WTC11 (cell line): ENCODE results near the gene FGF1. TPM values are rescaled to one million over a fixed set of nuclear protein-coding genes. Genes with fewer than 3 reads are reported as not detected.

Experiments
- ATAC-seq: fragments of 200-7000 bp; cut with Tn5 transposase; 2 replicates; pipeline ENCODE4 v1.10.0; 2021; ENCODE audit warnings: mild to moderate bottlenecking, moderate library complexity
- CTCF ChIA-PET: fragments of 300-600 bp; sonication (Branson Sonifier 250); formaldehyde crosslinking; loops from one replicate; lab custom pipeline; 2021; ENCODE audit warnings: antibody characterized with exemption; lab: Charles Lee
- POLR2A ChIA-PET: fragments of 350-600 bp; sonication (Branson Sonifier 250); formaldehyde crosslinking; loops from one replicate; lab custom pipeline; 2021; ENCODE audit warnings: antibody characterized with exemption; lab: Charles Lee
- DNase-seq: peaks from one replicate; pipeline ENCODE4 v3.0.0; 2021; ENCODE audit warnings: low spot score
- H3K27ac Mint-ChIP-seq: 2 replicates; pipeline ENCODE4 v1.8.0; 2021; ENCODE audit warnings: mixed read lengths
- H3K27me3 Mint-ChIP-seq: 2 replicates; pipeline ENCODE4 v1.8.0; 2021; ENCODE audit warnings: low read depth, mild to moderate bottlenecking, moderate library complexity, mixed read lengths
- H3K36me3 Mint-ChIP-seq: 2 replicates; pipeline ENCODE4 v1.8.0; 2021; ENCODE audit warnings: mixed read lengths
- H3K4me1 Mint-ChIP-seq: 2 replicates; pipeline ENCODE4 v1.8.0; 2022; ENCODE audit warnings: mixed read lengths
- H3K4me3 Mint-ChIP-seq: 2 replicates; pipeline ENCODE4 v1.8.0; 2021; ENCODE audit warnings: mild to moderate bottlenecking, moderate library complexity, mixed read lengths
- H3K9me3 Mint-ChIP-seq: 2 replicates; pipeline ENCODE4 v1.8.0; 2021; ENCODE audit warnings: mixed read lengths
- AR ChIP-seq: fragments of 250-450 bp; sonication (Bioruptor Pico); IDR thresholded peaks from 2 replicates; pipeline ENCODE4 v1.9.0; 2021; ENCODE audit warnings: mild to moderate bottlenecking
- ATF1 ChIP-seq: sonication (generic); formaldehyde crosslinking; IDR thresholded peaks from 2 replicates; pipeline ENCODE4 v1.8.1; 2023; ENCODE audit warnings: mild to moderate bottlenecking, moderate library complexity, missing genetic modification reagents
- ATF2 ChIP-seq: sonication (generic); formaldehyde crosslinking; IDR thresholded peaks from 2 replicates; pipeline ENCODE4 v1.8.1; 2022; ENCODE audit warnings: low read depth, missing genetic modification reagents, borderline replicate concordance
- ATF6 ChIP-seq: sonication (generic); formaldehyde crosslinking; IDR thresholded peaks from 2 replicates; pipeline ENCODE4 v1.8.1; 2023; ENCODE audit warnings: mild to moderate bottlenecking, missing genetic modification reagents
- ESRRA ChIP-seq: sonication (generic); formaldehyde crosslinking; IDR thresholded peaks from 2 replicates; pipeline ENCODE4 v1.8.1; 2022; ENCODE audit warnings: mild to moderate bottlenecking, missing genetic modification reagents, borderline replicate concordance
- FOXJ3 ChIP-seq: sonication (generic); formaldehyde crosslinking; IDR thresholded peaks from 2 replicates; pipeline ENCODE4 v1.9.0; 2021; ENCODE audit warnings: missing genetic modification reagents, mild to moderate bottlenecking, borderline replicate concordance
- FOXP1 ChIP-seq: sonication (generic); formaldehyde crosslinking; IDR thresholded peaks from 2 replicates; pipeline ENCODE4 v1.8.0; 2022; ENCODE audit warnings: missing genetic modification reagents, mild to moderate bottlenecking, moderate library complexity, borderline replicate concordance
- GABPB1 ChIP-seq: sonication (generic); formaldehyde crosslinking; IDR thresholded peaks from 2 replicates; pipeline ENCODE4 v1.8.1; 2023; ENCODE audit warnings: mild to moderate bottlenecking, missing genetic modification reagents
- GRHL2 ChIP-seq: fragments of 250-450 bp; sonication (Bioruptor Pico); IDR thresholded peaks from 2 replicates; pipeline ENCODE4 v1.8.0; 2022; ENCODE audit warnings: mild to moderate bottlenecking, moderate library complexity; ENCODE audit not compliant: insufficient replicate concordance, severe bottlenecking
- HMGA2 ChIP-seq: fragments of 250-450 bp; sonication (Bioruptor Pico); IDR thresholded peaks from 2 replicates; pipeline ENCODE4 v1.4.0; 2021; ENCODE audit warnings: mild to moderate bottlenecking, moderate library complexity
- KAT7 ChIP-seq: sonication (generic); formaldehyde crosslinking; IDR thresholded peaks from 2 replicates; pipeline ENCODE4 v1.8.1; 2023; ENCODE audit warnings: missing genetic modification reagents, mild to moderate bottlenecking, borderline replicate concordance
- NR3C1 ChIP-seq: sonication (generic); formaldehyde crosslinking; conservative IDR thresholded peaks from 2 replicates; pipeline ENCODE4 v1.8.1; 2023; ENCODE audit warnings: low read depth, mild to moderate bottlenecking, missing genetic modification reagents
- PRDM15 ChIP-seq: sonication (generic); formaldehyde crosslinking; IDR thresholded peaks from 2 replicates; pipeline ENCODE4 v1.8.0; 2022; ENCODE audit warnings: missing genetic modification reagents
- SMAD3 ChIP-seq: sonication (generic); formaldehyde crosslinking; IDR thresholded peaks from 2 replicates; pipeline ENCODE4 v1.8.0; 2022; ENCODE audit warnings: missing genetic modification reagents, mild to moderate bottlenecking, borderline replicate concordance
- TEAD1 ChIP-seq: sonication (generic); formaldehyde crosslinking; IDR thresholded peaks from 2 replicates; pipeline ENCODE4 v1.8.0; 2022; ENCODE audit warnings: mild to moderate bottlenecking, missing genetic modification reagents
- ZBTB21 ChIP-seq: sonication (generic); formaldehyde crosslinking; IDR thresholded peaks from 2 replicates; pipeline ENCODE4 v1.8.1; 2023; ENCODE audit warnings: mild to moderate bottlenecking, missing genetic modification reagents, borderline replicate concordance
- ZNF532 ChIP-seq: fragments of 250-450 bp; sonication (Bioruptor Pico); IDR thresholded peaks from 2 replicates; pipeline ENCODE4 v1.9.0; 2021; ENCODE audit warnings: mild to moderate bottlenecking, borderline replicate concordance
- total RNA-seq: library from RNA; stranded (reverse); gene quantifications from 3 replicates; pipeline ENCODE4 v1.2.3, GENCODE V29; 2021
- TF ChIP-seq, protein P1 (sequence below): sonication (generic); formaldehyde crosslinking; IDR thresholded peaks from 2 replicates; pipeline ENCODE4 v1.8.0; 2022; ENCODE audit warnings: mild to moderate bottlenecking, missing genetic modification reagents

FGF1 gene
- total RNA-seq, 1 experiment from 2014 or later, result 0.55 TPM

GRCh38 chr5:142671266-142671665 is 14.6 kb downstream of the FGF1 start (continued):
- TF ChIP-seq ATF2 (CRISPR knock-in tag) (no peak), ESRRA (CRISPR knock-in tag) (no peak), KAT7 (no peak), ZNF532 (CRISPR knock-in tag) (no peak), TEAD1 (no peak), AR (CRISPR knock-in tag) (no peak), GRHL2 (no peak), NR3C1 (no peak)

- Mint-ChIP-seq H3K9me3 (no peaks in the 10 kb centered on the region), H3K36me3 (no peaks in the 10 kb centered on the region), H3K4me1 (peaks cover 24% of the 10 kb centered on the region), H3K4me3 (no peak overlapping the region), H3K27ac (no peak overlapping the region), H3K27me3 (no peaks in the 10 kb centered on the region)
- ATAC-seq (no peak), DNase-seq (no peak)
- ChIA-PET CTCF (interaction anchor here (1.7 to 1.8 kb wide), 2 partner anchors 16 to 43 kb away, joined by 8 to 9 read pairs; no protein-coding TSS in a partner anchor), POLR2A (no interaction called here)
- TF ChIP-seq ATF1 (CRISPR knock-in tag) (no peak), SMAD3 (CRISPR knock-in tag) (no peak), FOXP1 (CRISPR knock-in tag) (no peak), HMGA2 (CRISPR knock-in tag) (no peak), FOXJ3 (no peak), ZBTB21 (CRISPR knock-in tag) (no peak), KAT7 (no peak), PRDM15 (CRISPR knock-in tag) (no peak), ATF6 (CRISPR knock-in tag) (no peak), GABPB1 (CRISPR knock-in tag) (no peak)
- TF ChIP-seq, protein P1, sequence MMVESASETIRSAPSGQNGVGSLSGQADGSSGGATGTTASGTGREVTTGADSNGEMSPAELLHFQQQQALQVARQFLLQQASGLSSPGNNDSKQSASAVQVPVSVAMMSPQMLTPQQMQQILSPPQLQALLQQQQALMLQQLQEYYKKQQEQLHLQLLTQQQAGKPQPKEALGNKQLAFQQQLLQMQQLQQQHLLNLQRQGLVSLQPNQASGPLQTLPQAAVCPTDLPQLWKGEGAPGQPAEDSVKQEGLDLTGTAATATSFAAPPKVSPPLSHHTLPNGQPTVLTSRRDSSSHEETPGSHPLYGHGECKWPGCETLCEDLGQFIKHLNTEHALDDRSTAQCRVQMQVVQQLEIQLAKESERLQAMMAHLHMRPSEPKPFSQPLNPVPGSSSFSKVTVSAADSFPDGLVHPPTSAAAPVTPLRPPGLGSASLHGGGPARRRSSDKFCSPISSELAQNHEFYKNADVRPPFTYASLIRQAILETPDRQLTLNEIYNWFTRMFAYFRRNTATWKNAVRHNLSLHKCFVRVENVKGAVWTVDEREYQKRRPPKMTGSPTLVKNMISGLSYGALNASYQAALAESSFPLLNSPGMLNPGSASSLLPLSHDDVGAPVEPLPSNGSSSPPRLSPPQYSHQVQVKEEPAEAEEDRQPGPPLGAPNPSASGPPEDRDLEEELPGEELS (CRISPR knock-in tag), result no peak
Observed at GRCh38 chr5:142670804-142671203, 15.1 kb downstream of the FGF1 start.
